SK-N-DZ (cell line): Measurements from ENCODE around the gene EGF.

ENCODE experiments used
- DNase-seq: peaks from one replicate; pipeline ENCODE4 v3.0.0-alpha.2; 2015; ENCODE audit warnings: low spot score

The EGF gene

DNA sequence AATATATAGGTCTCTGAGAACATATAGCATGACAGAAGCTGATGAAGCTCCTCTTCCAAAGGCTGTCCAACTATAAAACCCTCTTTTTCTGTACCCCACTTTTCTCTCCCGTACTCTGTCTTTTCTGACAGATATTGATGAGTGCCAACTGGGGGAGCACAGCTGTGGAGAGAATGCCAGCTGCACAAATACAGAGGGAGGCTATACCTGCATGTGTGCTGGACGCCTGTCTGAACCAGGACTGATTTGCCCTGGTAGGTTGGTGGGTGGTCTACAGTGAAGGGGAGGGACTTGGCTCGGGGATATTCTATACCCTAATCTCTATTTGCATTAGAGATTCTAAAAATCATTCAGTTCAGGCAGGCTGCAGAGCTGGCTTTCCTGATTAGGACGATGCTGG is 80.4 kb downstream of the EGF start:
- DNase-seq, result no peak

DNA sequence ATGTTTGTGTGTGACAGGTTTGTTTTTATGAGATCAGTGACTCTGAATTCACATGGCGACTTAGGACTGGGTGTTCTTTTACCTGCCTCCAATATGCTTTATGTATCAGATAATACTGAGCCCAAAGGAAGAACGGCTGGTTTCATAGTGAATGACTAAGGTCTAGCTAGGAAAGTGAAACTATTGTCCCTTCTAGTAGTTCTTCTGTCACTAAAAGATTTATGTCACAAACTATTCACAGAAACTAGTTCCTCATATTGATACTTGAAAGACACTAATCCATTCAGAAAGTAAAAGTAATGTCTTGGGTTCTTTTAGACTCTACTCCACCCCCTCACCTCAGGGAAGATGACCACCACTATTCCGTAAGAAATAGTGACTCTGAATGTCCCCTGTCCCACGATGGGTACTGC is 81.7 kb downstream of the EGF start:
- DNase-seq, result no peak

DNA sequence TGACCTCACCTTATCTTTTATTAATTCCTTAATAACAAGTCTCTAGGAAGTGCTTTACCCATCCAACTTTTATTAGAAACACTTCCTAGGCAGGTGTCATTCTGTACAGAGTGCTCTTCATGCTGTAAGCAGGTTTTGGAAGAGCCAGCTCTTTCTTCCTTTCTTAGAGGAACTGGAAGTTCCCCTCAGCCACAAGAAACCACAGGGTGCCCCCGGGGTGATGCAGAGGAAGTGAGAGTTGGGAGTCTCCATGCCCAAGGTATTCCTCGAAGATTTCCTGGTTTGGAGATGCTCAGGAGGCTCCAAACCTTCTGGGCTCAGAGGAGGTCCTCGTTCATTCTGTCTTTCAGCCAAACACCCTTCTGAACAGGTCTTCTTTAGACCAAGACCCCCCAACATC is 83.8 kb downstream of the EGF start:
- no peak for DNase-seq

DNA sequence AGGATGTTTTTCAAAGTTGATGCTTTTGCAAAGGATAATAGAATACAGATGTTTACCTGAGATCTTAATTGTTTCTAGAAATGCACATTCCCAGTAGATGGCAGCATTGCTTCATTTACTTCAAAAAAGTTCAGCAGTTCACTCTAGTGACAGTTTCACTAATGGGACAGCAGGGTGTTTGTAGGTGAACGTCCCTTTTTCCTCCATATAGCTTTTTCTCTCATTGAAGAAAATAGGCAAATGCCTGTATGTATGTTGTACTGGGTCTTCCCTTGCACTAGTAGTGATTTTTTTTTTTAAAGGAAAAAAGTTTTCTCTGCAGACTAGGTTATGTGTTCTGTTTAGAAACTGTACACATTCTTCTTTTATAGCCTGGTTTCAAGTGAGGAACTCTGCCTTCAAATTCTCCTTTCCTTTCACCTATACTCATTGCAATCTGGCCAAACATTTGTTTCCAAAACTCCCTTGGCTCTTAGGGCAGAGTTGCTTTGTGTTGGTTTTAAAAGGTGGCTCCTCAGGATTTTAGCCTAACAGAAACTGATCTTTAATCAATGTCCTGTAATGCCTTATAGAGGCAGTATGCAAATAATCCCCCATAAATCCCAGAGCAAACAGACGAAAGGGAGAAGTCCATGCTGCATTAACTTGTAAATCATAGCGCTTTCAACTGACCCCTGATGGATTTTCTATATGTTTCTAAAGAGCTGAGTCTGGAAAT is 86.3 kb downstream of the EGF start:
- peak; percentile 60 for DNase-seq

DNA sequence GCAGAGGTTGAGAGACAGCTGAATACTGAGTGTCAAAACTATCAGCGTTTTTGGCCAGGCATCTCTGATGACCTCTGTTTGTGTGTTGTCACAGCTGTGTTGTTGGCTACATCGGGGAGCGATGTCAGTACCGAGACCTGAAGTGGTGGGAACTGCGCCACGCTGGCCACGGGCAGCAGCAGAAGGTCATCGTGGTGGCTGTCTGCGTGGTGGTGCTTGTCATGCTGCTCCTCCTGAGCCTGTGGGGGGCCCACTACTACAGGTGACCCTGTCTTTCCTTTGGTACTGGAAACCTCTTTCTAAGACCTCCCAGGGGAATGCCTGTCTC is 86.9 kb downstream of the EGF start:
- no peak for DNase-seq

DNA sequence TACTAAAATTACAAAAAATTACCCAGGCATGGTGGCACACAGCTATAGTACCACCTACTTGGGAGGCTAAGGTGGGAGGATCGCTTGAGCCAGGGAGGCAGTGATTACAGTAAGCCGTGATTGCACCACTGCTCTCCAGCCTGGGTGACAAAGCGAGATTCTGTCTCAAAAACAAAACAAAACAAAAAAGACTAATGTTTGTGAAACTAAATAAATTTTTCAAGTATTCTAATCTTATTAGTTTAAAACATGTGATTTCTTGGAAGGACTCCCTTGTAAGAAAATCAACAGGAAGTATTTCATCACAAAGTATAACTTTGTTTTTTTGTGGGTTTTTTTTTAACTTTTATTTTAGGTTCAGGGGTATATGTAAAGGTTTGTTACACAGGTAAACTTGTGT is 89.6 kb downstream of the EGF start:
- no peak for DNase-seq

DNA sequence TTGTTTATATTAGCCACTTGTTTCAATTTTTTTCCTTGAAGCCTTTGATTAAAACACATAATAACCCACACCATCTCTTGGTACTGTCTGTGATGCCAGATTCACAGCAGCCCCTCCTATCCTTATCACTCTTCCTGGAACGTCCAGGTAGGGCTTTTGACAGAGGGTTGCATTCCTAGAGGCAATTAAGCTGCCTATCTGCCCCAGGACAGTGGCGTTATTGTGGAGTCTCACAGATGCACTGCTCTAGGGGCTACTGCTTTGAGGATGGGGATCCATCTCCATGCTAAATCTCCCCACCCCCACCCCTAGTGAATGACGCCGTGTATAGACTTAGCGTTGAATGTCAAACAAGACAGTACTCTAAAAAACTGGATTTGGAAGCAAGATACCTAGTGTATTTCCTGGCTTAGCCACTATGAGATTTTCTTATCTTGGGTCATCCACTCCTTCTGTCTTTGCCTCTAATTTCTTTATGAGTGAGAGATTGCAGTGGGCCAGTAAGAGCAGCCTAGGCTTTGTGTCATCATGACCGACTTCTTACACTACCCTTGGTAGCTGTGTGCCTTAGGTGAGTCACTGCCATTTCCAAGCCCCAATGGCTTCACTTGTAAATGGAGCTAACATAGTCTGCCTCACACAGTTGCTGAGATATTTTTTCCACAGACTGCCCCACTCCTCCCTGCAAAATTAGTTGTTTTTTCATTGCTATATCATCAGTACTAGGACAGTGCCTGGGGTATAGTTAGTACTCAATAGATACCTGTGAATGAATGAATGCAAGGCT is 90.9 kb downstream of the EGF start:
- no peak for DNase-seq

DNA sequence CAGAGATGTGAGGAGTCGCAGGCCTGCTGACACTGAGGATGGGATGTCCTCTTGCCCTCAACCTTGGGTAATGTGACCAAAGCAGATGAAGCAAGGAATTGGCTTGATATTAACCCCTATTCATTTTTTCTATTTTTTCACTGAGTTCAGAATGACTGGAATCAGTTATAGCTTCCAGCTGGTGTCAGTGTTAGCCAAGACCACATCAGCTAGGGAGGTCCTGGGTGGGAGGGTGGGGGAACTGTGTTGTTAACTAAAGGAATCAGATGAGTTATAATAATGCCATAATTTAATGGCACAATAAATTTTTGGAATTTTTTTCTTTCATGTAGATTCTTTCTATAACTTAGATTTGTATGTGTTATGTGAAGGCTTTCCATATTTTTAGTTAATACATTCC is 91.9 kb downstream of the EGF start:
- no peak for DNase-seq

DNA sequence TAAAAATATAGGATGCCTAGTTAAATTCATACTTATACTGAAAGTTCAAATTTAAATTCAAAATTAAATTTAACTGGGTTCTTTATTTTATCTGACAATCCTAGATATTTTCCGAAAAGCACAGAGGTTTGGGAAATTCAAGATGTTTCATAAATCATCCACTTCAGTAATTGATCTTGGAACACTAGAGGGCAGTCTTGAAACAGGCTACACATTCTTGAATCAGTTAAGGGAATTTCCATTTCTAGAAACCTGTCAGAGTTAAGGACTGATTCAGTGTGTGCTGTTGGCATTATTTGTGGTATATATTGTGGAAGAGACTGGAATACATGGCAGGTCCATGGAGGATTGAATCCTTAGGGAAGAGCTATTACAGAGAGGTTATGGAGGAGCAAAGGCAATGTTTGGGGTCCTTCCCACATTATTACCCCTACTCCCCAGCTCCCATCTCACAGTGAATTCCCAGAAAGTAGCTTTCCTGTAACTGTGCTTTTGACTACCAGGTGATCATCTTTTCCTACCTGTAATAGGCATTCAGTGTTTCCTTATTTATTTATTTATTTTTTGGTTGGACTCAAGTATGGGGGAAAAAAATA is 92.9 kb downstream of the EGF start:
- DNase-seq, result peak; percentile 42

DNA sequence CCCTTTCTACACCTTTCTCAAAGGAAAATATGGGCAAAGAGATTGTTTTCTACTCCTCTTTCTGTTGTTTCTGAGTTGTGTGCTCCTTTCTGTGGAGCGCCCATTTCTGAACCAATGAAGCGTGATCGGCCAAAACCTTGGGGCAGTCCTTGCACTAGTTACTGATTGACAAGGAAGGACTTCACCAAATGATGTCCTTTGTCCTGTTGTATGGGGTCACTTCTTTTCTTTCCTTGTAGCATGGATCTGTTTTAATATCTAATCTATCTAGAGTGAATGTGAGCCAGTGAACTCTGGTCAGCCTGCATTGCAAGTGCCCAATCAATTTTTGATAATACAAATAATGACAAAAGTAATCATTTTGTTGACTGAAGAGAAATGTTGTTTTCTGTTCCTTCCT is 94.5 kb downstream of the EGF start:
- no peak for DNase-seq

DNA sequence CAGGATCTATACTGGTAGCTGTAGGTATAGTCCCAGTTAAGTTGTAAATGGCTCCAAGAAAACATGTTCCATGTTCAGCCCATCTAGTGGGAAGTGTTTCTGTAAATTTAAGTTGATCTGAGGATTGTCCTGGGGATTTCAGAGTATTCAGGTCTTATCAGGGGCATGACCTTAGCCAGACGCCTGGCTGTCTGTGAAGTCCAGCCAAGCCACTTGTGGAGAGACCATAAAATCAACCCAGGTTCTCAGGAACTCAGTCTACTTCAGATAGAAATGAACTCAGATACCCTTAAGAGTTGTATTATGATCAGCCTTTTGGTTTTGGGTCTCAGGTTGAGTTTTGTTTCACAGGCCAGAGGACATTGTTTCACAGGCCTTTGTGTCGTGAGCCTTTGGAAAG is 95.9 kb downstream of the EGF start:
- no peak for DNase-seq

DNA sequence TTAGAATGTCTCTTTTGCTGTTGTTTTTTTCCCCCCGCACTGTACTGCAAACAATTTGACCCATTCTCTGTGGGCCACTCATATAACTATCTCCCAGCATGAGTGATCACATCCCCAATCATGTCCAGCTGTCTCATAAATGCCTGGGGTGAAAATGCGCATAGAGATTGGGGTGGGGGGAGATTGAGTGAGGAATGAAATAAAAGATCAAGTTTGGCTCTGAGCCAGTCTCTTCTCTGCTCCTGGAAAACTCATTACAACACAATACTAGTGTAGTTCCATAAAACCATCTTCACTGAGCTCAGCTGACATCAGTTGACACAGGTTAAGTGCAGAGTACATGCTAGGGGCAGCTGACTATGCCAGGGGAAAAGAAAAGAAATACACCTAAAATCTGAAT is 96.9 kb downstream of the EGF start:
- DNase-seq, result no peak

DNA sequence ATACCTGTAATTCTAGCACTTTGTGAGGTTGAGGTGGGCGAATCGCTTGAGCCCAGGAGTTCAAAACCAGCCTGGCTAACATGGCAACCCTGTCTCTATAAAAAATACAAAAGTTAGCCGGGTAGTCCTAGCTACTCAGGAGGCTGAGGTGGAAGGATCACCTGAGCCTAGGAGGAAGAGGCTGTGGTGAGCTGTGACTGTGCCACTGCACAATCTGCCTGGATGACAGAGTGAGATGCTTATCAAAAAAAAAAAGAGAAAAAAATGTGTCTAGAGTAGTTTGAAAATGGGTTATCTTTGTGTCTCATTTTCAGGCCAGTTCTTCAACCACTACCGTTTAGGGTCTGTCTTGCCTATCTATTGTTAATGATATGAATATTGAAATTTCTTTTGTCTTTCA is 98.1 kb downstream of the EGF start:
- no peak for DNase-seq

DNA sequence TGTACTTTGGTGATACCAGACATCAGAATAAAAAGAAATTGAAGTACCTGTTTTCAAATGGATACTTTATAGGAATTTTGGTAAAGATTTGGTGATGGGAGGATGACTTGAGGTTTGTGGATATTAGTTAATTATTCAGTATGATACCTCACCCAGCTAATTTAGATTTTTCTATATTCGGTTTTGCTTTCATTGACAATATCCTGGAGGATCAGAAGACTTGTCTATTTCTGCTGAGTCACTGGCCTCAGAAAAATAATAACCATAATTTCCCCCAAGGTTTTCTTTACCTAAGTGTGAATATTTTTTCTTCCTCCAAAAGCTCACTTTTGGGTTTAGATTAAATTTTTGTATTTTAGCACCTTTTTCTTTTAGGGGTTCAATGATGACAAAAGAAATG is 100.2 kb downstream of the EGF start:
- DNase-seq, result no peak

DNA sequence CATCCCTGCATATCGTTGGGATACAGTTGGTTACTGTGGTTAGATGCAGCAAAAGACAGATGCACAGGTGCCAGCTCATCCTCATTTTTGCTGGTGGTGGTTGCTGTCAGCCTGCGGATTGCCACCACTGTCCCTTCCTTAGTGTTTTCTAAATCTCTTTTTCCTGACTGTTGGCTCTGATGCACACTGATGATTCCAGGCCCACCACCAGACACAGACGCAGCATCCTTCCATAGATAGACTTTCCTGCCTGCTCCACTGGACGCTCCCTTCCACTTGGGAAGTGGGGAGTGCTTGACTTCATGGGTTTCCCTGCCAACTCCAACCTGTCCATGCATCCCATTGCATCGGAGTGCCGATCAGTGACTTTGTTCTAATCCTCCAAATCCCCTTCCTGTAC is 101.5 kb downstream of the EGF start:
- no peak for DNase-seq

DNA sequence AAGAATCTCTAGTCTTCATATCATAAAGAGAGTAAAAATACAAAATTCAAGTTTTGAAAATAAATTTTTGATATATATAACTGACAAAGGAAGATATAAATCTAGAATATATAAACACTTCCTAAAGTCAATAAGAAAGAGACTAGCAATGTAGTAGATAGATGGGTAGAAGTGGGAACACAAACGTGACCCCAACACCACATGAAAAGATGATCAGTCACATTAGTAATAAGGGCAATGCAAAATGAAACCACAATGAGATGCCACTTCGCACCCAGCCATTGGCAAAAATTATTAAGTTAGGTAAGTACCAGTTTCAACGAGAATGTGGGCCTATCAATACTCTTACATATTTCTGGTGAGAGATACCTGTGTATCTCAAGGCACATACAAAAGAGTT is 106.5 kb downstream of the EGF start:
- no peak for DNase-seq

DNA sequence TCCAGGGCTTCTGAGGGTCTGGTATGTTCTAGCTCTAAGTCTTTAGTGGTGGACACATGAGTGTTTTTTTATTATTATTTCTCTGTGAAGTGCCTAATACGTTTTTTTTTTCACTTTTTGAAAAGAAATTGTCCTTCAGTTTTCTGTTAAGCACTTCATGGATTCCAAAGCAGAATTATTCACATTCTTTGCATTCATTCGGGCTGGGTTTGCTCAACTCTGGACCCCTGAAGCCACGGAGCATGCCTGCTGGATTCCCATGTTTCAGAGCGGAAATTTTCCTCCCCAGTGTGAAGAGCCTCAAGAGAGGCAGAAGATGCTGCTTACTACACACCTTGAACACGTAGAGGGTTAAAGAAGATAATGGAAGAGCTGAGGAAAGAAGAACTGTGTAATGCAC is 107.5 kb downstream of the EGF start:
- no peak for DNase-seq

DNA sequence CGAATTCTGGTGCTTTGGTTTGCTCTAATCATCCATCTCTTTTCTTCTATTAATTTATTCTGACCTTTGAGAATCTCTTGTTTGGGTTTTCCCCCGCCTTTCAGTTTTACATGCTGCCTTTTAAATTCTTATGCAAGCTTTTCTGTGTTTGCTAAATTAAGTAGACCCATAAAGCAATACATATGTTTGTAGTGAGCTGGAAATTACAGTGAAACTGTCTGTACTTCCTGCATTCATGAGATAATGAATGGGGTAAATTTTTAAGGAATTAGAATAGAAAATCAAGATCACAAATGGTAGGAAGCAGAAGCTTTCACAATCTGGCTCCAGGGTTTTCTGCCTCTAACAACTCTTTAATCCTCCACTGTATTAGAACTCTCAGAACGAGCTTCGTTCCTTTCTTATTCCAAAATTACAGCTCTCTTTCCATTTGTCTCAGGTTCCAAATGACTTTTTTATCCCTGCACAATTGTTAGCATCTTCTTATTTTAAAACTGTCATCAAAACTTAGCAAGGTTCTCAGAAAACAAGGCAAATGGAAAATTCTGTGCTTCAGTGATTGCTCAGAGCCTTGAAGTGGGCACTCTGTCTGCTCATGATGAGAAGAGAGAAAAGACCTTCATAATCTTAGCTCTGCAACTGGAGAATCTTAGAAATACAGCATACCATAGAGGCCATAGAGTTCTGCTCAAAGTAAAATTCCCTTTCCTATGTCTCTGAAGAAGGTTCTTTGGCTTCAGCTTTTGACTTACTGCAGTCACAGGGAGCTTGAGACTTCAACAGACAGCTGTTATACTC is 108.2 kb downstream of the EGF start:
- DNase-seq, result no peak

DNA sequence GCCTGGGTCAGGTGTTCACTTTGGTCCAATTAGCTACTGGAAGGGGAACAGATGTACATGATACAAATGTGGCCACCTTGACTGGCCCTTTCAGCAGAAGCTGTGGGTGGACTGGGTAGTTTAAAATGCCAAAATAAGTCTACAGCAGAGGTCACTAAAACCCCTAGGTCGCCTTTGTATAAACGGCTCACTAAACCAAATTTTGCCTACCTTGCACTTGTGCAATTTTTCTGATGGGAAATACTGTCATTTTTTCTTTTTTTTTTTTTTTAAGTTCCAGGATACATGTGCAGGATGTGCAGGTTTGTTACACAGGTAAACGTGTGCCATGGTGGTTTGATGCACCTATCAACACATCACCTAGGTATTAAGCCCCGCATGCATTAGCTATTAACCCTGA is 109.8 kb downstream of the EGF start:
- no peak for DNase-seq

DNA sequence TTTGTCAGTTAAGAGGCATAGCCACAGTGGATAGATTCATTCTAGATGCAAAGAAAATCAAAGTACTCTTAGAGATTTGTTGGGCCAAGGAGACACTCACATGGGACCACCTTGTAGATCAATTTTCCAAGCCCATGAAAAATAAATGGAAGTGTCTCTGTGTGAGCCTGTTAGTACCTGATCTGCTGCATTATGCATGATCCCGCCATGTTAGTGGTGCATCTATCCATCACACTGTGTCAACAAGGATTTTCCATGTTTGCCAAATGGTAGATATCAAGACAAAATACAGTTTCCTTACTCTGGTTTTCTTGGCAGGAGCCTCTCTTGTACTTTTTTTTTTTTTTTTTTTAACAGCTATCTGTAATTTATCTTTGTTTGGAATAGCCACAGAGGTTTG is 112.4 kb downstream of the EGF start:
- DNase-seq, result no peak

DNA sequence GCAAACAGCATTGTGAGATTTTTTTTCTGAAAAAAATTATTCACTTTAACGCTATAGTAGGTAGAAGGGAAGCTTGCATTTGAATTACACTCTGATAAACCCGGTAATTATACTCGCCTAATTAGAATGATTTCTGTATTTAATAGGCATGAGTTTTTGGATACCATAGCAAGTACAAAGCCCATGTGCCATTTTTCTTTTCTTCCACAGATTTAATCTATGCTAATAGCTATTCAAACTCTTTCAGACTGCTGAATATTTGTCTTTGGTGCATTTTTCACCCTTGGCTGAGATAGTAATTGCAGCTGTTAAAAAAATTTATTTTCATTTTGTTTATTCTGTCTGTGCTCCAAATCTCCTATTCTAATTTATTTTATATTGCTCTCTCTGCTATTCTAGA is 113.0 kb downstream of the EGF start:
- DNase-seq, result no peak

DNA sequence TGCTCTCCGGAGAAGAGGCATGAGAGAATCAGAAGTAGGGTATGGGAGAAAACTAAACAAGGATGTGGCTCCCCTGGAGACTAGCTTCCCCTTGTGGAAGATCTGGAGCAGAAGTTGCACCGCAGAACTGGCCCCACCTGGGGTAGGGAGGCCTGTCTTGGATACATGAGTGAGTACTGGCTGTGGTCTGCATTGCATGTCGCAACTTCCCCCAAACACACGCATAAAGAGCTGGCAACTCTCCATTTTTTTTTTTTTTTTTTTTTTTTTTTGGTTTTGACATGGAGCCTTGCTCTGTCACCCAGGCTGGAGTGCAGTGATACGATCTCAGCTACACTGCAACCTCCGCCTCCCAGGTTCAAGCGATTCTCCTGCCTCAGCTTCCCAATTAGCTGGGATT is 119.9 kb downstream of the EGF start:
- DNase-seq, result no peak
